Neural progenitor cell (in vitro differentiated cells): ENCODE measurements around the gene ESRRA. TPM values are rescaled to one million over a fixed set of nuclear protein-coding genes. Genes with fewer than 3 reads are reported as not detected.

Experiments
- DNase-seq: peaks from one replicate; pipeline ENCODE4 v3.0.0-alpha.2; 2016; ENCODE audit warnings: low spot score
- H2AFZ ChIP-seq: fragments of 200-600 bp; sonication (generic); replicated peaks from 2 replicates; pipeline ENCODE4 v1.6.1; 2016; ENCODE audit warnings: antibody characterized with exemption
- H3F3A ChIP-seq: fragments of 200-600 bp; sonication (generic); 2 replicates; pipeline ENCODE4 v1.6.1; 2016; ENCODE audit warnings: antibody characterized with exemption, low read depth
- H3K27ac ChIP-seq: fragments of 200-600 bp; sonication (generic); 2 replicates; pipeline ENCODE4 v1.5.1; 2016; ENCODE audit warnings: mild to moderate bottlenecking
- H3K27me3 ChIP-seq: fragments of 200-600 bp; sonication (generic); 2 replicates; pipeline ENCODE4 v1.6.1; 2016; ENCODE audit warnings: mild to moderate bottlenecking, moderate library complexity
- H3K36me3 ChIP-seq: fragments of 200-600 bp; sonication (generic); 2 replicates; pipeline ENCODE4 v1.5.1; 2016
- H3K4me1 ChIP-seq: fragments of 200-600 bp; sonication (generic); 2 replicates; pipeline ENCODE4 v1.6.1; 2016; ENCODE audit warnings: mixed run types
- H3K4me2 ChIP-seq: fragments of 200-600 bp; sonication (generic); 2 replicates; pipeline ENCODE4 v1.6.1; 2016
- H3K4me3 ChIP-seq: fragments of 200-600 bp; sonication (generic); 2 replicates; pipeline ENCODE4 v1.5.1; 2016
- H3K79me2 ChIP-seq: fragments of 200-600 bp; sonication (generic); 2 replicates; pipeline ENCODE4 v1.6.1; 2016; ENCODE audit warnings: low read depth
- H3K9ac ChIP-seq: fragments of 200-600 bp; sonication (generic); 2 replicates; pipeline ENCODE4 v1.6.1; 2016
- H3K9me3 ChIP-seq: fragments of 200-600 bp; sonication (generic); 2 replicates; pipeline ENCODE4 v1.5.1; 2016; ENCODE audit warnings: low read depth
- H4K20me1 ChIP-seq: fragments of 200-600 bp; sonication (generic); 2 replicates; pipeline ENCODE4 v1.6.1; 2016; ENCODE audit warnings: low read depth
- H3K27ac Mint-ChIP-seq: 3 replicates; pipeline ENCODE4 v1.8.0; 2021; ENCODE audit warnings: mixed read lengths
- H3K27me3 Mint-ChIP-seq: 2 replicates; pipeline ENCODE4 v1.8.0; 2022; ENCODE audit warnings: low read depth, mild to moderate bottlenecking, inconsistent platforms, moderate library complexity, mixed read lengths; ENCODE audit not compliant: insufficient read depth
- H3K36me3 Mint-ChIP-seq: 3 replicates; pipeline ENCODE4 v1.8.0; 2021; ENCODE audit warnings: mixed read lengths
- H3K4me1 Mint-ChIP-seq: 3 replicates; pipeline ENCODE4 v1.8.0; 2021; ENCODE audit warnings: mixed read lengths
- H3K4me3 Mint-ChIP-seq: 3 replicates; pipeline ENCODE4 v1.8.0; 2021; ENCODE audit warnings: mild to moderate bottlenecking, moderate library complexity, mixed read lengths
- H3K9me3 Mint-ChIP-seq: 3 replicates; pipeline ENCODE4 v1.8.0; 2020; ENCODE audit warnings: mixed read lengths
- CTCF ChIP-seq: fragments of 200-600 bp; sonication (generic); IDR thresholded peaks from 2 replicates; pipeline ENCODE4 v1.5.1; 2017; ENCODE audit warnings: antibody characterized with exemption, mild to moderate bottlenecking
- EZH2 ChIP-seq: fragments of 200-600 bp; sonication (generic); IDR thresholded peaks from 2 replicates; pipeline ENCODE4 v1.6.1; 2017; ENCODE audit warnings: antibody characterized with exemption, mild to moderate bottlenecking, moderate library complexity
- EZH2phosphoT487 ChIP-seq: fragments of 200-600 bp; sonication (generic); IDR thresholded peaks from 2 replicates; pipeline ENCODE4 v1.6.1; 2017; ENCODE audit warnings: antibody characterized with exemption
- total RNA-seq: library from RNA; depleted of rRNA; stranded (reverse); fragments of >200 nt; gene quantifications from 2 replicates; pipeline ENCODE4 v1.2.3, GENCODE V29; 2015; ENCODE audit warnings: low replicate concordance

Gene ESRRA
- total RNA-seq, 1 donor from 2014 or later = 5.5 TPM

GRCh38 chr11:64296236-64296635, 9.1 kb upstream of the ESRRA start:
- Histone ChIP-seq H3K9ac (no peak overlapping the region), H3K4me2 (no peak overlapping the region), H3K4me3 (no peak overlapping the region), H3K36me3 (no peaks in the 10 kb centered on the region), H4K20me1 (peaks cover 42% of the 10 kb centered on the region), H3K4me1 (peaks cover 17% of the 10 kb centered on the region), H3K27me3 (peaks cover 100% of the 10 kb centered on the region), H3K9me3 (no peaks in the 10 kb centered on the region), H3K27ac (no peak overlapping the region), H3F3A (peaks cover 22% of the 10 kb centered on the region), H2AFZ (no peak overlapping the region), H3K79me2 (no peaks in the 10 kb centered on the region)
- peaks cover 79% of the 10 kb centered on the region for H3K27me3 Mint-ChIP-seq
- TF ChIP-seq EZH2 (no peak), CTCF (no peak), EZH2phosphoT487 (no peak)
- no peaks in the 10 kb centered on the region for H3K36me3 Mint-ChIP-seq
- no peak overlapping the region for H3K4me3 Mint-ChIP-seq
- no peaks in the 10 kb centered on the region for H3K9me3 Mint-ChIP-seq
- no peak for DNase-seq
- H3K4me1 Mint-ChIP-seq = peaks cover 16% of the 10 kb centered on the region
- no peak overlapping the region for H3K27ac Mint-ChIP-seq

- no peaks in the 10 kb centered on the region for H3K36me3 Mint-ChIP-seq
These were observed 8.3 kb upstream of the ESRRA start for GRCh38 chr11:64296830-64297698.

GRCh38 chr11:64297699-64298358, 7.5 kb upstream of the ESRRA start:
- Histone ChIP-seq H2AFZ (no peak overlapping the region), H3K4me2 (no peak overlapping the region), H3K36me3 (no peaks in the 10 kb centered on the region), H3K9ac (no peak overlapping the region), H3K27ac (no peak overlapping the region), H3K9me3 (no peaks in the 10 kb centered on the region), H3K27me3 (peaks cover 100% of the 10 kb centered on the region), H4K20me1 (peaks cover 33% of the 10 kb centered on the region), H3F3A (peaks cover 22% of the 10 kb centered on the region), H3K4me1 (peaks cover 11% of the 10 kb centered on the region), H3K4me3 (no peak overlapping the region), H3K79me2 (no peaks in the 10 kb centered on the region)
- no peaks in the 10 kb centered on the region for H3K9me3 Mint-ChIP-seq
- H3K4me3 Mint-ChIP-seq = no peak overlapping the region
- no peaks in the 10 kb centered on the region for H3K36me3 Mint-ChIP-seq
- no peak for DNase-seq
- TF ChIP-seq EZH2phosphoT487 = no peak
- TF ChIP-seq EZH2 = no peak
- no peak for TF ChIP-seq CTCF
- peaks cover 84% of the 10 kb centered on the region for H3K27me3 Mint-ChIP-seq
- no peak overlapping the region for H3K27ac Mint-ChIP-seq
- peaks cover 19% of the 10 kb centered on the region for H3K4me1 Mint-ChIP-seq

More at GRCh38 chr11:64296830-64297698, 8.3 kb upstream of the ESRRA start:
- Mint-ChIP-seq H3K27me3 (peaks cover 87% of the 10 kb centered on the region), H3K4me3 (no peak overlapping the region), H3K27ac (no peak overlapping the region), H3K9me3 (no peaks in the 10 kb centered on the region), H3K4me1 (peaks cover 19% of the 10 kb centered on the region)
- peaks cover 100% of the 10 kb centered on the region for H3K27me3 ChIP-seq
- no peak overlapping the region for H3K4me3 ChIP-seq
- no peaks in the 10 kb centered on the region for H3K79me2 ChIP-seq
- no peak overlapping the region for H3K9ac ChIP-seq
- no peak overlapping the region for H3K27ac ChIP-seq
- peaks cover 15% of the 10 kb centered on the region for H3K4me1 ChIP-seq
- H3K36me3 ChIP-seq = no peaks in the 10 kb centered on the region
- H2AFZ ChIP-seq = no peak overlapping the region
- H3K9me3 ChIP-seq = no peaks in the 10 kb centered on the region
- TF ChIP-seq CTCF (no peak), EZH2 (no peak), EZH2phosphoT487 (no peak)
- H4K20me1 ChIP-seq = peaks cover 41% of the 10 kb centered on the region
- H3K4me2 ChIP-seq = no peak overlapping the region
- H3F3A ChIP-seq = peaks cover 22% of the 10 kb centered on the region
- no peak for DNase-seq
